HCT116 (cell line): ENCODE results near the gene PARVB. TPM values are rescaled to one million over a fixed set of nuclear protein-coding genes. Genes with fewer than 3 reads are reported as not detected.

Experiments used
- ATAC-seq: fragments of 200-7000 bp; cut with Tn5 transposase; 2 replicates; pipeline ENCODE4 v1.9.1; 2020; ENCODE audit warnings: mild to moderate bottlenecking, moderate library complexity
- BruUV-seq: library from RNA; stranded (reverse); fragments of 400-500 nt; replicated peaks from 2 replicates; lab custom pipeline; 2021; lab: Mats Ljungman, UMichigan
- CTCF ChIA-PET: fragments of 300-600 bp; sonication (Branson Sonifier 250); formaldehyde crosslinking; loops from one replicate; lab custom pipeline; 2021; ENCODE audit warnings: antibody characterized with exemption; lab: Charles Lee
- POLR2A ChIA-PET: fragments of 300-600, 350-600 bp; sonication (Branson Sonifier 250); formaldehyde crosslinking; loops from one replicate; lab custom pipeline; 2021; ENCODE audit warnings: antibody characterized with exemption; lab: Charles Lee
- RAD21 ChIA-PET, 2 experiments: fragments of 300-600 bp; sonication (Branson Sonifier 250); formaldehyde crosslinking; loops; one replicate each; lab custom pipeline; 2023; ENCODE audit warnings: low total read pairs in 2 of 2; ENCODE audit not compliant: uncharacterized antibody in 2 of 2, unreplicated experiment in 2 of 2, low non-redundant PET in 1 of 2; lab: Charles Lee
- DNase-seq: peaks from one replicate; pipeline ENCODE4 v3.0.0-alpha.2; 2010; ENCODE audit warnings: low read depth, low spot score
- H2AFZ ChIP-seq: fragments of 200-600 bp; shearing (Covaris generic), sonication (generic); 2 replicates; pipeline ENCODE4 v1.6.1; 2017; ENCODE audit warnings: low read depth, mixed run types, mixed read lengths, antibody characterized with exemption, low read length; ENCODE audit not compliant: poor library complexity, severe bottlenecking
- H3K27ac ChIP-seq: 2 replicates; pipeline ENCODE4 v1.5.1; 2012; ENCODE audit warnings: low read depth, low read length
- H3K27me3 ChIP-seq: fragments of 200-600 bp; sonication (generic); 2 replicates; pipeline ENCODE4 v1.6.1; 2016; ENCODE audit warnings: mixed run types, low read length, mixed read lengths; ENCODE audit not compliant: insufficient read depth
- H3K36me3 ChIP-seq, 2 experiments: fragments of 200-500 bp in 1 of 2; fragments of 200-600 bp in 1 of 2; sonication (Bioruptor generic) in 1 of 2; sonication (generic) in 1 of 2; 2 replicates each; pipeline versions ENCODE4 v1.5.1 to v1.6.1; 2014 to 2016; ENCODE audit warnings: low read length in 2 of 2, inconsistent platforms in 1 of 2, mixed read lengths in 1 of 2, mixed run types in 1 of 2; ENCODE audit not compliant: insufficient read depth in 2 of 2, control insufficient read depth in 1 of 2
- H3K4me1 ChIP-seq, 2 experiments: fragments of 200-600 bp in 1 of 2; sonication (generic) in 1 of 2; 2 replicates each; pipeline versions ENCODE4 v1.5.1 to v1.6.1; 2012 to 2017; ENCODE audit warnings: low read length in 2 of 2, inconsistent platforms in 1 of 2, mild to moderate bottlenecking in 1 of 2, mixed read lengths in 1 of 2, mixed run types in 1 of 2, moderate library complexity in 1 of 2; ENCODE audit not compliant: insufficient read depth in 2 of 2, control insufficient read depth in 1 of 2
- H3K4me2 ChIP-seq: fragments of 200-600 bp; sonication (generic); 2 replicates; pipeline ENCODE4 v1.6.1; 2017; ENCODE audit warnings: mixed run types, low read length, mixed read lengths
- H3K4me3 ChIP-seq, 2 experiments: fragments of 200-600 bp in 1 of 2; sonication (generic) in 1 of 2; replicated peaks in 1 of 2; 2 replicates each; pipeline ENCODE4 v1.5.1; 2011 to 2016; ENCODE audit warnings: low read length in 2 of 2, control low read depth in 1 of 2, low read depth in 1 of 2, mild to moderate bottlenecking in 1 of 2, mixed read lengths in 1 of 2, mixed run types in 1 of 2
- H3K79me2 ChIP-seq: fragments of 200-600 bp; sonication (generic); 2 replicates; pipeline ENCODE4 v1.6.1; 2017; ENCODE audit warnings: mild to moderate bottlenecking, mixed run types, low read length, moderate library complexity, mixed read lengths; ENCODE audit not compliant: insufficient read depth
- H3K9ac ChIP-seq: fragments of 200-600 bp; sonication (generic); 2 replicates; pipeline ENCODE4 v1.6.1; 2016; ENCODE audit warnings: low read length, mixed read lengths
- H3K9me2 ChIP-seq: fragments of 200-600 bp; sonication (generic), shearing (Covaris generic); 2 replicates; pipeline ENCODE4 v1.6.1; 2017; ENCODE audit warnings: mixed run types, mild to moderate bottlenecking, moderate library complexity; ENCODE audit not compliant: insufficient read depth
- H3K9me3 ChIP-seq, 2 experiments: fragments of 200-500 bp in 1 of 2; fragments of 200-600 bp in 1 of 2; sonication (Bioruptor generic) in 1 of 2; sonication (generic) in 1 of 2; 2 replicates each; pipeline ENCODE4 v1.6.1; 2014 to 2017; ENCODE audit warnings: low read length in 2 of 2, mixed read lengths in 2 of 2, inconsistent platforms in 1 of 2, low read depth in 1 of 2, mild to moderate bottlenecking in 1 of 2, mixed run types in 1 of 2, moderate library complexity in 1 of 2; ENCODE audit not compliant: control insufficient read depth in 1 of 2, insufficient read depth in 1 of 2
- H4K20me1 ChIP-seq: fragments of 200-600 bp; sonication (generic), shearing (Covaris generic); 2 replicates; pipeline ENCODE4 v1.6.1; 2017; ENCODE audit warnings: mixed run types, mild to moderate bottlenecking, moderate library complexity; ENCODE audit not compliant: insufficient read depth
- ATF3 ChIP-seq: IDR thresholded peaks from 2 replicates; pipeline ENCODE4 v1.6.1; 2012
- CBX3 ChIP-seq: IDR thresholded peaks from 2 replicates; pipeline ENCODE4 v1.6.1; 2012; ENCODE audit warnings: low read depth
- FOSL1 ChIP-seq: IDR thresholded peaks from 2 replicates; pipeline ENCODE4 v1.6.1; 2012; ENCODE audit warnings: low read depth
- POLR2A ChIP-seq: IDR thresholded peaks from 2 replicates; pipeline ENCODE4 v1.7.0; 2011; ENCODE audit warnings: borderline replicate concordance; ENCODE audit not compliant: insufficient read depth, insufficient read length; ENCODE audit errors: extremely low read depth
- POLR2AphosphoS5 ChIP-seq: IDR thresholded peaks from 2 replicates; pipeline ENCODE4 v1.6.1; 2011; ENCODE audit warnings: mild to moderate bottlenecking, low read depth, low read length, moderate library complexity
- RAD21 ChIP-seq: IDR thresholded peaks from 2 replicates; pipeline ENCODE4 v1.6.1; 2012; ENCODE audit warnings: low read depth, mild to moderate bottlenecking
- SIN3A ChIP-seq: IDR thresholded peaks from 2 replicates; pipeline ENCODE4 v1.6.1; 2012; ENCODE audit warnings: low read depth
- SRF ChIP-seq: IDR thresholded peaks from 2 replicates; pipeline ENCODE4 v1.6.1; 2012; ENCODE audit warnings: low read depth
- ZNF274 ChIP-seq: fragments of 200-500 bp; sonication (Bioruptor generic); IDR thresholded peaks from 2 replicates; pipeline ENCODE4 v1.6.1; 2014; ENCODE audit warnings: mild to moderate bottlenecking, low read depth, low read length, inconsistent platforms
- intact Hi-C: fragments of 100-400 bp; cut with micrococcal nuclease; formaldehyde crosslinking; loops from 2 replicates; pipeline ENCODE4 v1.10.0; 2022
- total RNA-seq: library from RNA; stranded (reverse); gene quantifications from one replicate; pipeline ENCODE4 v1.2.1, GENCODE V29; 2021; ENCODE audit not compliant: unreplicated experiment
- TF ChIP-seq, protein P1 (sequence below): IDR thresholded peaks from 2 replicates; pipeline ENCODE4 v1.6.1; 2012; ENCODE audit warnings: low read depth

PARVB gene
- total RNA-seq, 1 experiment from 2014 or later, result 21.4 TPM

DNA sequence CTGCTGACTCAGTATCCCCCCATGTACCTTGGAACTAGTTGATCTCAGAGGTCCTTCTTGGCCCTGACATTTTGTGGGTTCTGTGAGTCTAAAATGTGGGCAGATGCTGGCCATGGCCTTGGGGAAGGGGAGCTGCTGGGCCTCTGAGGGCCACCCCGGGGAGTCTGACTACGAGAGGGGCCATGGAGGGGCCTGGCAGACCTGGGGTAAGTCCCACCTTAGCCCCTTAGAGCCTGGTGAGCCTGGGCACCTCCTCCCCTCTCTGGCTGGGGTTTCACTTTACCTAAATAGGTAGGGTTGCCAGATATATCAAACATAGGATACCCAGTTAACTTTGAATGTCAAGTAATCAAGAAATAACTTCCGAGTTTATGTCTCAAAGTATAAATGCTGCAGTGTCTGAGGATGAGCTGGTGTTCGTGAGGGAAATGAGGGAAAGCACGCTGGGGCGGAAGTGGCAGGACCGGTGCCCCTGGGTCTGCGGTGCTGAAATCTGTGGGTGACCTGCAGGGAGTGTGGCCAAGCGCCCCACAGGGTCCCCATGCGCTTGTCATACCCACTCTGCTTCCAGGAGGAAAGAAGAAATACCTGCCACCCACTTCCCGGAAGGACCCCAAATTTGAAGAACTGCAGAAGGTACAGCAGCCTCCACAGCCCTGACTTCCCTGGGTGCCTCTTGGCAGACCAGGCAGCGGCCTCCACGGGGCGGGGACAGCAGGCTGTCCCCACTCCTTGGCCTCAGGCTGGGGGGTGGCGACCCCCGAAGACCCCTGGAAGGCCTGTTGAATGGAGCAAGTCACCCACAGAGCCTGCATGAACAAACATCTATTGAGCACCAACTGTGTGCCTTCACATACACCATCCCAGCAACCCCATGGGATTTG lies 161.4 kb downstream of the PARVB start:
- DNase-seq, result no peak
- Histone ChIP-seq H4K20me1 (no peaks in the 10 kb centered on the region), H3K4me3 (no peak overlapping the region), H3K36me3 (no peaks in the 10 kb centered on the region), H3K9me2 (no peaks in the 10 kb centered on the region), H3K4me2 (no peak overlapping the region), H3K9me3 (no peaks in the 10 kb centered on the region), H2AFZ (no peak overlapping the region), H3K9ac (no peak overlapping the region), H3K79me2 (no peaks in the 10 kb centered on the region), H3K27me3 (peaks cover 3% of the 10 kb centered on the region; the same call in 1 of the 2 replicates), H3K27ac (no peak overlapping the region), H3K4me1 (no peaks in the 10 kb centered on the region)
- POLR2A ChIA-PET, result no interaction called here
- TF ChIP-seq SRF (no peak), POLR2AphosphoS5 (no peak), SIN3A (no peak), FOSL1 (no peak), POLR2A (no peak), CBX3 (no peak), ATF3 (no peak), RAD21 (no peak), ZNF274 (no peak)
- TF ChIP-seq, protein P1, sequence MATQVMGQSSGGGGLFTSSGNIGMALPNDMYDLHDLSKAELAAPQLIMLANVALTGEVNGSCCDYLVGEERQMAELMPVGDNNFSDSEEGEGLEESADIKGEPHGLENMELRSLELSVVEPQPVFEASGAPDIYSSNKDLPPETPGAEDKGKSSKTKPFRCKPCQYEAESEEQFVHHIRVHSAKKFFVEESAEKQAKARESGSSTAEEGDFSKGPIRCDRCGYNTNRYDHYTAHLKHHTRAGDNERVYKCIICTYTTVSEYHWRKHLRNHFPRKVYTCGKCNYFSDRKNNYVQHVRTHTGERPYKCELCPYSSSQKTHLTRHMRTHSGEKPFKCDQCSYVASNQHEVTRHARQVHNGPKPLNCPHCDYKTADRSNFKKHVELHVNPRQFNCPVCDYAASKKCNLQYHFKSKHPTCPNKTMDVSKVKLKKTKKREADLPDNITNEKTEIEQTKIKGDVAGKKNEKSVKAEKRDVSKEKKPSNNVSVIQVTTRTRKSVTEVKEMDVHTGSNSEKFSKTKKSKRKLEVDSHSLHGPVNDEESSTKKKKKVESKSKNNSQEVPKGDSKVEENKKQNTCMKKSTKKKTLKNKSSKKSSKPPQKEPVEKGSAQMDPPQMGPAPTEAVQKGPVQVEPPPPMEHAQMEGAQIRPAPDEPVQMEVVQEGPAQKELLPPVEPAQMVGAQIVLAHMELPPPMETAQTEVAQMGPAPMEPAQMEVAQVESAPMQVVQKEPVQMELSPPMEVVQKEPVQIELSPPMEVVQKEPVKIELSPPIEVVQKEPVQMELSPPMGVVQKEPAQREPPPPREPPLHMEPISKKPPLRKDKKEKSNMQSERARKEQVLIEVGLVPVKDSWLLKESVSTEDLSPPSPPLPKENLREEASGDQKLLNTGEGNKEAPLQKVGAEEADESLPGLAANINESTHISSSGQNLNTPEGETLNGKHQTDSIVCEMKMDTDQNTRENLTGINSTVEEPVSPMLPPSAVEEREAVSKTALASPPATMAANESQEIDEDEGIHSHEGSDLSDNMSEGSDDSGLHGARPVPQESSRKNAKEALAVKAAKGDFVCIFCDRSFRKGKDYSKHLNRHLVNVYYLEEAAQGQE, result no peak
- intact Hi-C loops, result no loop called here
- no peak for ATAC-seq
- CTCF ChIA-PET, result no interaction called here
- BruUV-seq, result no TSS peak
- RAD21 ChIA-PET, result no interaction called here
